H1 (cell line): ENCODE data around the gene POPDC3.

Experiments used
- CREB1 ChIP-seq: IDR thresholded peaks from 2 replicates; pipeline ENCODE4 v1.6.1; 2012; ENCODE audit warnings: inconsistent platforms
- CTCF ChIP-seq, 3 experiments: IDR thresholded peaks; 1 replicate in 2 of 3; 2 replicates in 1 of 3; pipeline versions ENCODE4 v1.5.1 to v1.6.1; 2011; ENCODE audit warnings: low read length in 3 of 3, mild to moderate bottlenecking in 3 of 3, inconsistent platforms in 2 of 3, low read depth in 1 of 3, moderate library complexity in 1 of 3; ENCODE audit not compliant: insufficient read depth in 1 of 3; ENCODE audit errors: control extremely low read depth in 1 of 3
- EP300 ChIP-seq, 2 experiments: IDR thresholded peaks; 1 replicate in 1 of 2; 2 replicates in 1 of 2; pipeline ENCODE4 v1.6.1; 2011 to 2012; ENCODE audit warnings: low read depth in 2 of 2, low read length in 2 of 2, mild to moderate bottlenecking in 2 of 2, borderline replicate concordance in 1 of 2, inconsistent platforms in 1 of 2, moderate library complexity in 1 of 2
- HDAC2 ChIP-seq, 2 experiments: fragments of 300-600 bp in 1 of 2; sonication (generic) in 1 of 2; IDR thresholded peaks; 2 replicates each; pipeline ENCODE4 v1.6.1; 2011 to 2012; ENCODE audit warnings: low read depth in 2 of 2, low read length in 2 of 2, mild to moderate bottlenecking in 2 of 2, moderate library complexity in 2 of 2, borderline replicate concordance in 1 of 2, inconsistent platforms in 1 of 2
- POLR2A ChIP-seq, 2 experiments: IDR thresholded peaks; 1 replicate in 1 of 2; 2 replicates in 1 of 2; pipeline ENCODE4 v1.6.1; 2011; ENCODE audit warnings: low read depth in 2 of 2, low read length in 2 of 2, mild to moderate bottlenecking in 2 of 2; ENCODE audit errors: control extremely low read depth in 1 of 2
- RAD21 ChIP-seq, 2 experiments: IDR thresholded peaks in 1 of 2; conservative IDR thresholded peaks in 1 of 2; 2 replicates each; pipeline ENCODE4 v1.6.1; 2011; ENCODE audit warnings: low read depth in 2 of 2, low read length in 2 of 2, improper control_type of control experiment in 1 of 2, inconsistent platforms in 1 of 2, mild to moderate bottlenecking in 1 of 2, moderate library complexity in 1 of 2
- SP1 ChIP-seq: IDR thresholded peaks from 2 replicates; pipeline ENCODE4 v1.6.1; 2011; ENCODE audit warnings: low read depth, low read length
- SRF ChIP-seq: IDR thresholded peaks from 2 replicates; pipeline ENCODE4 v1.6.1; 2011; ENCODE audit warnings: mild to moderate bottlenecking, low read depth, low read length, moderate library complexity
- YY1 ChIP-seq: IDR thresholded peaks from 2 replicates; pipeline ENCODE4 v1.6.1; 2011; ENCODE audit warnings: low read depth, mild to moderate bottlenecking, low read length
- TF ChIP-seq, protein P1 (sequence below): IDR thresholded peaks from 2 replicates; pipeline ENCODE4 v1.6.1; 2011; ENCODE audit warnings: low read length, improper control_type of control experiment

DNA sequence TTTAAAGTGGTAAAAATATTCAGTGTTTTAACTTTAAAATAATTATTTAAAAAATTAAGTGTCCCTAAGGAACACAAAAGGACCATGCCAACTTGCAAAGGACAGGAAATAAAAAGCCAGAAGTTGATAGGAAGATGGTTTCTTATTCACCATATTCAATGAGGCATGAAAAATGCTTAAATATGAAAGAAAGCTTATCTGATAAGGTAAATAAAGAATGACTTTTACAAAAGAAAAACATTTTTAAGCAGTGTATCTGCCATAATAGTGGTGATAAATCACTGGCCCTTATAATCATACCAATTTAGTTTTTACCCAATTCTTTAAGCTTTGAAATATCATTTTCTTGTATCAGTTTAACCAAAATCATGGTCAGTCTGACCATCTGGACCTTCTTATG, 33.5 kb upstream of the POPDC3 start:
- TF ChIP-seq, protein P1, sequence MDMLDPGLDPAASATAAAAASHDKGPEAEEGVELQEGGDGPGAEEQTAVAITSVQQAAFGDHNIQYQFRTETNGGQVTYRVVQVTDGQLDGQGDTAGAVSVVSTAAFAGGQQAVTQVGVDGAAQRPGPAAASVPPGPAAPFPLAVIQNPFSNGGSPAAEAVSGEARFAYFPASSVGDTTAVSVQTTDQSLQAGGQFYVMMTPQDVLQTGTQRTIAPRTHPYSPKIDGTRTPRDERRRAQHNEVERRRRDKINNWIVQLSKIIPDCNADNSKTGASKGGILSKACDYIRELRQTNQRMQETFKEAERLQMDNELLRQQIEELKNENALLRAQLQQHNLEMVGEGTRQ = no peak
- TF ChIP-seq CTCF (IDR thresholded peaks at IDR 0.05; ENCODE audit: control extremely low read depth in 1 of 3, insufficient read depth in 1 of 3, low read depth in 1 of 3, low read length in 3 of 3) (no peak), POLR2A (IDR thresholded peaks at IDR 0.05; ENCODE audit: control extremely low read depth in 1 of 2, low read depth in 2 of 2, low read length in 2 of 2) (no peak), EP300 (IDR thresholded peaks at IDR 0.05; ENCODE audit: borderline replicate concordance in 1 of 2, low read depth in 2 of 2, low read length in 2 of 2) (no peak), HDAC2 (IDR thresholded peaks at IDR 0.05; ENCODE audit: borderline replicate concordance in 1 of 2, low read depth in 2 of 2, low read length in 2 of 2) (no peak), SP1 (no peak), YY1 (no peak), SRF (no peak), CREB1 (no peak), RAD21 (IDR thresholded peaks at IDR 0.05 in 1 of 2, conservative IDR thresholded peaks at IDR 0.05 in 1 of 2; ENCODE audit: low read depth in 2 of 2, low read length in 2 of 2) (no peak)
